B cell (primary cell): ENCODE data around the gene GGT7. TPM values are rescaled to one million over a fixed set of nuclear protein-coding genes. Genes with fewer than 3 reads are reported as not detected.

ENCODE experiments used
- ATAC-seq: fragments of 200-7000 bp; cut with Tn5 transposase; one replicate; pipeline ENCODE4 v1.10.0; 2021; ENCODE audit warnings: low read depth, mild to moderate bottlenecking, moderate number of reproducible peaks, moderate library complexity
- CTCF ChIA-PET: fragments of 350-600 bp; sonication (Branson Sonifier 250); formaldehyde crosslinking; loops from one replicate; lab custom pipeline; 2021; ENCODE audit warnings: antibody characterized with exemption, inconsistent platforms; lab: Charles Lee
- POLR2A ChIA-PET: fragments of 350-600 bp; sonication (Branson Sonifier 250); formaldehyde crosslinking; loops from one replicate; lab custom pipeline; 2021; ENCODE audit warnings: antibody characterized with exemption; lab: Charles Lee
- DNase-seq: peaks from one replicate; pipeline ENCODE4 v3.0.0; 2013
- H2AFZ ChIP-seq: 2 replicates; pipeline ENCODE4 v1.6.1; 2012; ENCODE audit warnings: mild to moderate bottlenecking, low read depth, low read length; ENCODE audit not compliant: insufficient read depth, poor library complexity, severe bottlenecking
- H3K27ac ChIP-seq, 2 donors: 1 replicate in 1 of 2; 2 replicates in 1 of 2; pipeline ENCODE4 v1.5.1; 2012 to 2013; ENCODE audit warnings: low read length in 2 of 2, mild to moderate bottlenecking in 2 of 2, moderate library complexity in 1 of 2
- H3K27me3 ChIP-seq, 4 experiments: fragments of 200-600 bp in 1 of 4; sonication (generic) in 1 of 4; replicated peaks in 1 of 4; 1 replicate in 2 of 4; 2 replicates in 2 of 4; pipeline versions ENCODE4 v1.6.1 to v1.7.0; 2013 to 2016; ENCODE audit warnings: low read length in 3 of 4, mild to moderate bottlenecking in 2 of 4, mixed read lengths in 1 of 4, moderate library complexity in 1 of 4; ENCODE audit not compliant: insufficient read depth in 4 of 4, control insufficient read depth in 3 of 4; ENCODE audit errors: control extremely low read depth in 1 of 4
- H3K36me3 ChIP-seq, 2 experiments: replicated peaks in 1 of 2; 1 replicate in 1 of 2; 2 replicates in 1 of 2; pipeline versions ENCODE4 v1.6.1 to v1.7.1; 2013; ENCODE audit warnings: low read length in 1 of 2; ENCODE audit not compliant: insufficient read depth in 2 of 2, control insufficient read depth in 1 of 2; ENCODE audit errors: control extremely low read depth in 1 of 2, extremely low read depth in 1 of 2
- H3K4me1 ChIP-seq, 2 donors: fragments of 200-600 bp in 1 of 2; sonication (generic) in 1 of 2; 1 replicate in 1 of 2; 2 replicates in 1 of 2; pipeline versions ENCODE4 v1.5.1 to v1.6.1; 2013 to 2017; ENCODE audit warnings: low read length in 2 of 2; ENCODE audit not compliant: control insufficient read depth in 2 of 2, insufficient read depth in 2 of 2
- H3K4me2 ChIP-seq: replicated peaks from 2 replicates; pipeline ENCODE3; 2012; ENCODE audit warnings: mild to moderate bottlenecking, low read depth, low read length; ENCODE audit not compliant: poor library complexity, severe bottlenecking
- H3K4me3 ChIP-seq, 5 experiments: fragments of 200-600 bp in 1 of 5; sonication (generic) in 1 of 5; 1 replicate in 3 of 5; 2 replicates in 2 of 5; pipeline versions ENCODE4 v1.5.1 to v1.7.0; 2011 to 2016; ENCODE audit warnings: low read length in 4 of 5, mild to moderate bottlenecking in 4 of 5, low read depth in 2 of 5, control low read depth in 1 of 5, moderate library complexity in 1 of 5; ENCODE audit not compliant: insufficient read depth in 1 of 5; ENCODE audit errors: control extremely low read depth in 1 of 5, extremely low read depth in 1 of 5
- H3K79me2 ChIP-seq: fragments of 200-600 bp; sonication (generic); one replicate; pipeline ENCODE4 v1.6.0; 2016; ENCODE audit warnings: low read length; ENCODE audit not compliant: control insufficient read depth, insufficient read depth
- H3K9ac ChIP-seq: fragments of 200-600 bp; sonication (generic); 2 replicates; pipeline ENCODE4 v1.6.1; 2017; ENCODE audit warnings: mild to moderate bottlenecking, low read length, moderate library complexity
- H3K9me3 ChIP-seq, 3 donors: one replicate each; pipeline versions ENCODE4 v1.6.1 to v1.7.1; 2013; ENCODE audit warnings: low read length in 2 of 3; ENCODE audit not compliant: control insufficient read depth in 2 of 3, insufficient read depth in 1 of 3; ENCODE audit errors: control extremely low read depth in 1 of 3
- H4K20me1 ChIP-seq: 2 replicates; pipeline ENCODE4 v1.6.0; 2012; ENCODE audit warnings: mild to moderate bottlenecking, low read length; ENCODE audit not compliant: insufficient read depth, control insufficient read depth, poor library complexity, severe bottlenecking
- H3K27ac Mint-ChIP-seq: one replicate; pipeline ENCODE4 v1.8.0; 2021; ENCODE audit warnings: mixed read lengths
- H3K27me3 Mint-ChIP-seq: one replicate; pipeline ENCODE4 v1.8.0; 2021; ENCODE audit warnings: mixed read lengths
- H3K4me1 Mint-ChIP-seq: one replicate; pipeline ENCODE4 v1.8.0; 2021; ENCODE audit warnings: mixed read lengths
- H3K4me3 Mint-ChIP-seq: one replicate; pipeline ENCODE4 v1.8.0; 2021; ENCODE audit warnings: mixed read lengths
- H3K9me3 Mint-ChIP-seq: one replicate; pipeline ENCODE4 v1.8.0; 2022; ENCODE audit warnings: mixed read lengths; ENCODE audit not compliant: insufficient read depth
- CTCF ChIP-seq: fragments of 200-600 bp; IDR thresholded peaks from one replicate; pipeline ENCODE4 v1.8.0; 2022; ENCODE audit warnings: antibody characterized with exemption, mild to moderate bottlenecking
- EZH2 ChIP-seq: IDR thresholded peaks from 2 replicates; pipeline ENCODE4 v1.6.1; 2012; ENCODE audit warnings: borderline replicate concordance, low read depth, mild to moderate bottlenecking, moderate library complexity, low read length; ENCODE audit not compliant: insufficient read depth, poor library complexity, severe bottlenecking
- WGBS: methylation state at CpG from one replicate; pipeline ENCODE4 v1.1.5; 2013; ENCODE audit warnings: missing lambda C conversion rate; ENCODE audit not compliant: insufficient coverage; 5-methylcytosine and 5-hydroxymethylcytosine counted together
- intact Hi-C: fragments of 100-400 bp; cut with micrococcal nuclease; formaldehyde crosslinking; loops from one replicate; pipeline ENCODE4 v1.10.0; 2022
- polyA plus RNA-seq: library from polyadenylated mRNA; depleted of rRNA; stranded (reverse); fragments of >200 nt; gene quantifications from 2 replicates; pipeline ENCODE4 v1.2.3, GENCODE V29; 2012
- total RNA-seq, 2 donors: library from RNA; stranded (reverse); fragments of 120-200 nt in 1 of 2; gene quantifications; 1 replicate in 1 of 2; 2 replicates in 1 of 2; pipeline versions ENCODE4 v1.2.3 to v1.2.4, GENCODE V29; 2013 to 2022

Gene GGT7
- total and polyA plus RNA-seq, 2 donors (not counting 1 experiment from before 2014, with no cell fraction given) = 28.6 to 31.9 TPM

GRCh38 chr20:34852298-34852697 is 20.4 kb downstream of the GGT7 start:
- Histone ChIP-seq H3K4me3 (no peak overlapping the region), H3K4me2 (no peak overlapping the region), H2AFZ (no peak overlapping the region), H3K4me1 (no peaks in the 10 kb centered on the region), H3K9me3 (no peaks in the 10 kb centered on the region), H3K9ac (no peak overlapping the region), H3K79me2 (no peaks in the 10 kb centered on the region), H4K20me1 (no peaks in the 10 kb centered on the region), H3K36me3 (peaks cover 0 to 6% of the 10 kb centered on the region in 2 experiments), H3K27me3 (no peaks in the 10 kb centered on the region), H3K27ac (no peak overlapping the region)
- Mint-ChIP-seq H3K9me3 (no peaks in the 10 kb centered on the region), H3K4me3 (no peak overlapping the region), H3K4me1 (no peaks in the 10 kb centered on the region), H3K27me3 (no peaks in the 10 kb centered on the region), H3K27ac (no peak overlapping the region)
- CTCF ChIA-PET = no interaction called here
- no peak for TF ChIP-seq CTCF
- TF ChIP-seq EZH2 = no peak
- no CpG with 5 or more reads among the region's 4 CpGs for WGBS
- DNase-seq (no peak), ATAC-seq (no peak)
- POLR2A ChIA-PET = no interaction called here
- intact Hi-C loops = no loop called here

- ChIA-PET CTCF (no interaction called here), POLR2A (no interaction called here)
- ATAC-seq = no peak
- no peaks in the 10 kb centered on the region for H3K9me3 Mint-ChIP-seq
- Histone ChIP-seq H3K27me3 (no peaks in the 10 kb centered on the region), H3K4me1 (no peaks in the 10 kb centered on the region), H3K4me3 (no peak overlapping the region), H4K20me1 (no peaks in the 10 kb centered on the region), H3K79me2 (no peaks in the 10 kb centered on the region), H3K36me3 (peaks cover 0 to 6% of the 10 kb centered on the region in 2 experiments), H2AFZ (no peak overlapping the region), H3K4me2 (no peak overlapping the region), H3K27ac (no peak overlapping the region), H3K9ac (no peak overlapping the region), H3K9me3 (no peaks in the 10 kb centered on the region)
- H3K27ac Mint-ChIP-seq = no peak overlapping the region
- WGBS = 99% methylated on average over 14 of the region's 14 CpGs
- no peaks in the 10 kb centered on the region for H3K27me3 Mint-ChIP-seq
- no peak overlapping the region for H3K4me3 Mint-ChIP-seq
- no peak for DNase-seq
- no peaks in the 10 kb centered on the region for H3K4me1 Mint-ChIP-seq
- no peak for TF ChIP-seq EZH2
- no peak for TF ChIP-seq CTCF
- intact Hi-C loops = no loop called here
Measured at GRCh38 chr20:34850969-34851368, 21.7 kb downstream of the GGT7 start.
